NCI-H1105 treated with DMSO at 0.1 percent for 48 hours (cell line): ENCODE data around the gene PDE6B.
"Not testable (repeated sequence)": the region's sequence is repeated elsewhere in the genome, so short reads cannot be mapped to it uniquely, and the experiment has no call there.

Experiments
- DNase-seq: peaks from one replicate; lab custom pipeline; 2025; lab: John Stamatoyannopoulos, UW

Gene PDE6B

GRCh38 chr4:656436-657337, 31.3 kb downstream of the PDE6B start:
- no peak for DNase-seq

GRCh38 chr4:657338-657833, 32.0 kb downstream of the PDE6B start:
- DNase-seq, result no peak

- DNase-seq, result no peak
These were observed 32.7 kb downstream of the PDE6B start for GRCh38 chr4:657834-658667.

GRCh38 chr4:658681-659667, 33.6 kb downstream of the PDE6B start:
- DNase-seq, result no peak

GRCh38 chr4:659851-660250, 34.5 kb downstream of the PDE6B start:
- DNase-seq, result no peak

- DNase-seq, result no peak
These were observed 35.0 kb downstream of the PDE6B start for GRCh38 chr4:660401-660800.

- no peak for DNase-seq
These were observed 35.9 kb downstream of the PDE6B start for GRCh38 chr4:661231-661630.

GRCh38 chr4:661881-662761, 36.7 kb downstream of the PDE6B start:
- no peak for DNase-seq

GRCh38 chr4:663046-663437, 37.7 kb downstream of the PDE6B start:
- DNase-seq, result no peak

GRCh38 chr4:663438-664428, 38.4 kb downstream of the PDE6B start:
- peak; percentile 24 for DNase-seq

GRCh38 chr4:664713-665231, 39.4 kb downstream of the PDE6B start:
- no peak for DNase-seq

- no peak for DNase-seq
These were observed 40.0 kb downstream of the PDE6B start for GRCh38 chr4:665381-665750.

GRCh38 chr4:665751-666435, 40.5 kb downstream of the PDE6B start:
- no peak for DNase-seq

- DNase-seq, result no peak
These were observed 41.0 kb downstream of the PDE6B start for GRCh38 chr4:666436-666810.

GRCh38 chr4:666822-667544, 41.6 kb downstream of the PDE6B start:
- DNase-seq, result no peak

GRCh38 chr4:667545-667925, 42.2 kb downstream of the PDE6B start:
- no peak for DNase-seq

- not testable (repeated sequence) for DNase-seq
These were observed 42.8 kb downstream of the PDE6B start for GRCh38 chr4:668219-668618.
